SK-N-SH treated with all-trans-retinoic acid at 6 μM for 48 hours (cell line): ENCODE data around the gene UVRAG.

Experiments used
- BACH2 ChIP-seq: fragments of 250-450 bp; sonication (Bioruptor Pico); IDR thresholded peaks from 2 replicates; pipeline ENCODE4 v1.9.0; 2021; ENCODE audit warnings: mild to moderate bottlenecking, borderline replicate concordance
- ESRRG ChIP-seq: fragments of 250-450 bp; sonication (Bioruptor Pico); IDR thresholded peaks from 2 replicates; pipeline ENCODE4 v1.6.1; 2021; ENCODE audit warnings: mild to moderate bottlenecking
- RARB ChIP-seq: fragments of 250-450 bp; sonication (Bioruptor Pico); IDR thresholded peaks from 2 replicates; pipeline ENCODE4 v1.8.0; 2021; ENCODE audit warnings: mild to moderate bottlenecking, moderate library complexity
- TCF4 ChIP-seq: fragments of 250-450 bp; sonication (Bioruptor Pico); IDR thresholded peaks from 2 replicates; pipeline ENCODE4 v1.8.0; 2021; ENCODE audit warnings: mild to moderate bottlenecking, moderate library complexity, borderline replicate concordance
- ZFP30 ChIP-seq: fragments of 450-650 bp; formaldehyde crosslinking; IDR thresholded peaks from 2 replicates; pipeline ENCODE4 v1.5.0; 2022; ENCODE audit warnings: mild to moderate bottlenecking, moderate library complexity
- ZNF70 ChIP-seq: fragments of 450-650 bp; formaldehyde crosslinking; IDR thresholded peaks from 2 replicates; pipeline ENCODE4 v1.5.0; 2020; ENCODE audit warnings: mild to moderate bottlenecking, moderate library complexity
- TF ChIP-seq, protein P1 (sequence below): fragments of 250-450 bp; sonication (Bioruptor Pico); IDR thresholded peaks from 2 replicates; pipeline ENCODE4 v1.8.0; 2020; ENCODE audit warnings: mild to moderate bottlenecking, moderate library complexity, borderline replicate concordance
- TF ChIP-seq, protein P2 (sequence below): fragments of 250-450 bp; sonication (Bioruptor Pico); IDR thresholded peaks from 2 replicates; pipeline ENCODE4 v1.5.0; 2020; ENCODE audit warnings: mild to moderate bottlenecking, moderate library complexity
- TF ChIP-seq, protein P3 (sequence below): fragments of 250-450 bp; sonication (Bioruptor Pico); IDR thresholded peaks from 2 replicates; pipeline ENCODE4 v1.8.0; 2021; ENCODE audit warnings: low read depth, mild to moderate bottlenecking, moderate library complexity, borderline replicate concordance
- TF ChIP-seq, protein P4 (sequence below): fragments of 250-450 bp; sonication (Bioruptor Pico); IDR thresholded peaks from 2 replicates; pipeline ENCODE4 v1.5.1; 2021; ENCODE audit warnings: mild to moderate bottlenecking, moderate library complexity

DNA sequence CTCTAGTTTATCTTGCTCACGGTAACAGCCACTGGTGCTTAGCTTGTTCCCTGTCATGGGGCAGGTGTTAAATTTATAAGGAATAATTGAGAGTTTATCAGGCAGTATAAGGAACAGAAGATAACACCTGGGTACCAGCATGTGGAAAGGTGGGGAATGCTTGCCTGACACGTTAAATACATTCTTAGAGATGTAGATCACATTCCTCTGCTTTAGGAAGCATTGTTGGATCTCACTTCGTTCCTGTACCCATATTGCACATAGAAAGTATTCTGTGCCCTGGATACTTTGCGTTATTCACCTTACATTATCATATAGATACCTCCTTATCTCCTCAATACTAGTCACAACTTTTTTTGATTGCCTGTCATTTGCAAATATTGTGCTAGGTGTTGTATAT, 114.7 kb downstream of the UVRAG start:
- TF ChIP-seq ZFP30 (CRISPR knock-in tag) (no peak), RARB (CRISPR knock-in tag) (no peak), ZNF70 (CRISPR knock-in tag) (no peak), TCF4 (CRISPR knock-in tag) (no peak), BACH2 (CRISPR knock-in tag) (no peak), ESRRG (CRISPR knock-in tag) (no peak)
- TF ChIP-seq, protein P1, sequence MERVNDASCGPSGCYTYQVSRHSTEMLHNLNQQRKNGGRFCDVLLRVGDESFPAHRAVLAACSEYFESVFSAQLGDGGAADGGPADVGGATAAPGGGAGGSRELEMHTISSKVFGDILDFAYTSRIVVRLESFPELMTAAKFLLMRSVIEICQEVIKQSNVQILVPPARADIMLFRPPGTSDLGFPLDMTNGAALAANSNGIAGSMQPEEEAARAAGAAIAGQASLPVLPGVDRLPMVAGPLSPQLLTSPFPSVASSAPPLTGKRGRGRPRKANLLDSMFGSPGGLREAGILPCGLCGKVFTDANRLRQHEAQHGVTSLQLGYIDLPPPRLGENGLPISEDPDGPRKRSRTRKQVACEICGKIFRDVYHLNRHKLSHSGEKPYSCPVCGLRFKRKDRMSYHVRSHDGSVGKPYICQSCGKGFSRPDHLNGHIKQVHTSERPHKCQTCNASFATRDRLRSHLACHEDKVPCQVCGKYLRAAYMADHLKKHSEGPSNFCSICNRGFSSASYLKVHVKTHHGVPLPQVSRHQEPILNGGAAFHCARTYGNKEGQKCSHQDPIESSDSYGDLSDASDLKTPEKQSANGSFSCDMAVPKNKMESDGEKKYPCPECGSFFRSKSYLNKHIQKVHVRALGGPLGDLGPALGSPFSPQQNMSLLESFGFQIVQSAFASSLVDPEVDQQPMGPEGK (CRISPR knock-in tag), result no peak
- TF ChIP-seq, protein P2, sequence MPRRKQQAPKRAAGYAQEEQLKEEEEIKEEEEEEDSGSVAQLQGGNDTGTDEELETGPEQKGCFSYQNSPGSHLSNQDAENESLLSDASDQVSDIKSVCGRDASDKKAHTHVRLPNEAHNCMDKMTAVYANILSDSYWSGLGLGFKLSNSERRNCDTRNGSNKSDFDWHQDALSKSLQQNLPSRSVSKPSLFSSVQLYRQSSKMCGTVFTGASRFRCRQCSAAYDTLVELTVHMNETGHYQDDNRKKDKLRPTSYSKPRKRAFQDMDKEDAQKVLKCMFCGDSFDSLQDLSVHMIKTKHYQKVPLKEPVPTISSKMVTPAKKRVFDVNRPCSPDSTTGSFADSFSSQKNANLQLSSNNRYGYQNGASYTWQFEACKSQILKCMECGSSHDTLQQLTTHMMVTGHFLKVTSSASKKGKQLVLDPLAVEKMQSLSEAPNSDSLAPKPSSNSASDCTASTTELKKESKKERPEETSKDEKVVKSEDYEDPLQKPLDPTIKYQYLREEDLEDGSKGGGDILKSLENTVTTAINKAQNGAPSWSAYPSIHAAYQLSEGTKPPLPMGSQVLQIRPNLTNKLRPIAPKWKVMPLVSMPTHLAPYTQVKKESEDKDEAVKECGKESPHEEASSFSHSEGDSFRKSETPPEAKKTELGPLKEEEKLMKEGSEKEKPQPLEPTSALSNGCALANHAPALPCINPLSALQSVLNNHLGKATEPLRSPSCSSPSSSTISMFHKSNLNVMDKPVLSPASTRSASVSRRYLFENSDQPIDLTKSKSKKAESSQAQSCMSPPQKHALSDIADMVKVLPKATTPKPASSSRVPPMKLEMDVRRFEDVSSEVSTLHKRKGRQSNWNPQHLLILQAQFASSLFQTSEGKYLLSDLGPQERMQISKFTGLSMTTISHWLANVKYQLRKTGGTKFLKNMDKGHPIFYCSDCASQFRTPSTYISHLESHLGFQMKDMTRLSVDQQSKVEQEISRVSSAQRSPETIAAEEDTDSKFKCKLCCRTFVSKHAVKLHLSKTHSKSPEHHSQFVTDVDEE (CRISPR knock-in tag), result no peak
- TF ChIP-seq, protein P3, sequence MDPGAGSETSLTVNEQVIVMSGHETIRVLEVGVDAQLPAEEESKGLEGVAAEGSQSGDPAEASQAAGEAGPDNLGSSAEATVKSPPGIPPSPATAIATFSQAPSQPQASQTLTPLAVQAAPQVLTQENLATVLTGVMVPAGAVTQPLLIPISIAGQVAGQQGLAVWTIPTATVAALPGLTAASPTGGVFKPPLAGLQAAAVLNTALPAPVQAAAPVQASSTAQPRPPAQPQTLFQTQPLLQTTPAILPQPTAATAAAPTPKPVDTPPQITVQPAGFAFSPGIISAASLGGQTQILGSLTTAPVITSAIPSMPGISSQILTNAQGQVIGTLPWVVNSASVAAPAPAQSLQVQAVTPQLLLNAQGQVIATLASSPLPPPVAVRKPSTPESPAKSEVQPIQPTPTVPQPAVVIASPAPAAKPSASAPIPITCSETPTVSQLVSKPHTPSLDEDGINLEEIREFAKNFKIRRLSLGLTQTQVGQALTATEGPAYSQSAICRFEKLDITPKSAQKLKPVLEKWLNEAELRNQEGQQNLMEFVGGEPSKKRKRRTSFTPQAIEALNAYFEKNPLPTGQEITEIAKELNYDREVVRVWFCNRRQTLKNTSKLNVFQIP (CRISPR knock-in tag), result no peak
- TF ChIP-seq, protein P4, sequence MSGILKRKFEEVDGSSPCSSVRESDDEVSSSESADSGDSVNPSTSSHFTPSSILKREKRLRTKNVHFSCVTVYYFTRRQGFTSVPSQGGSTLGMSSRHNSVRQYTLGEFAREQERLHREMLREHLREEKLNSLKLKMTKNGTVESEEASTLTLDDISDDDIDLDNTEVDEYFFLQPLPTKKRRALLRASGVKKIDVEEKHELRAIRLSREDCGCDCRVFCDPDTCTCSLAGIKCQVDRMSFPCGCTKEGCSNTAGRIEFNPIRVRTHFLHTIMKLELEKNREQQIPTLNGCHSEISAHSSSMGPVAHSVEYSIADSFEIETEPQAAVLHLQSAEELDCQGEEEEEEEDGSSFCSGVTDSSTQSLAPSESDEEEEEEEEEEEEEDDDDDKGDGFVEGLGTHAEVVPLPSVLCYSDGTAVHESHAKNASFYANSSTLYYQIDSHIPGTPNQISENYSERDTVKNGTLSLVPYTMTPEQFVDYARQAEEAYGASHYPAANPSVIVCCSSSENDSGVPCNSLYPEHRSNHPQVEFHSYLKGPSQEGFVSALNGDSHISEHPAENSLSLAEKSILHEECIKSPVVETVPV (CRISPR knock-in tag), result no peak
